Loucy (cell line): ENCODE measurements around the gene GBF1.

ENCODE experiments used
- EZH2phosphoT487 ChIP-seq: fragments of 200-600 bp; IDR thresholded peaks from 2 replicates; pipeline ENCODE4 v1.6.1; 2018; ENCODE audit warnings: antibody characterized with exemption, mild to moderate bottlenecking, moderate library complexity, borderline replicate concordance
- TF ChIP-seq, protein P1 (sequence below): fragments of 200-600 bp; sonication (generic); conservative IDR thresholded peaks from 2 replicates; pipeline ENCODE4 v1.5.1; 2014; ENCODE audit warnings: mild to moderate bottlenecking, antibody characterized with exemption, low read length

DNA sequence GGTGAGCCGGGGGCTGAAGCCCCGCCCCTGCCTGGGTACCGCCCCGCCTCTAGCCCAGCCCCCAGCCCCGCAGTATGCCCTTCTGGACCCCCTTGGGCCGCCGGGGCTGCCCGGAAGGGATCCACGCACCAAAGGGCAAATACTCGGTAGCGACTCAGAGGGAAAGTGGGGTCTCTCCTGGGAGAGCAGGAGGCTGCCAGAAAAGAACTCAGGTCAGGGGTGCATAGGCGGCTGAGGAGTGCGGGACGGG, 176.1 kb downstream of the GBF1 start:
- TF ChIP-seq EZH2phosphoT487 = no peak
- TF ChIP-seq, protein P1, sequence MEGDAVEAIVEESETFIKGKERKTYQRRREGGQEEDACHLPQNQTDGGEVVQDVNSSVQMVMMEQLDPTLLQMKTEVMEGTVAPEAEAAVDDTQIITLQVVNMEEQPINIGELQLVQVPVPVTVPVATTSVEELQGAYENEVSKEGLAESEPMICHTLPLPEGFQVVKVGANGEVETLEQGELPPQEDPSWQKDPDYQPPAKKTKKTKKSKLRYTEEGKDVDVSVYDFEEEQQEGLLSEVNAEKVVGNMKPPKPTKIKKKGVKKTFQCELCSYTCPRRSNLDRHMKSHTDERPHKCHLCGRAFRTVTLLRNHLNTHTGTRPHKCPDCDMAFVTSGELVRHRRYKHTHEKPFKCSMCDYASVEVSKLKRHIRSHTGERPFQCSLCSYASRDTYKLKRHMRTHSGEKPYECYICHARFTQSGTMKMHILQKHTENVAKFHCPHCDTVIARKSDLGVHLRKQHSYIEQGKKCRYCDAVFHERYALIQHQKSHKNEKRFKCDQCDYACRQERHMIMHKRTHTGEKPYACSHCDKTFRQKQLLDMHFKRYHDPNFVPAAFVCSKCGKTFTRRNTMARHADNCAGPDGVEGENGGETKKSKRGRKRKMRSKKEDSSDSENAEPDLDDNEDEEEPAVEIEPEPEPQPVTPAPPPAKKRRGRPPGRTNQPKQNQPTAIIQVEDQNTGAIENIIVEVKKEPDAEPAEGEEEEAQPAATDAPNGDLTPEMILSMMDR = no peak
